K562 (cell line): Measurements from ENCODE around the gene ASB12. TPM values are rescaled to one million over a fixed set of nuclear protein-coding genes. Genes with fewer than 3 reads are reported as not detected.
A peak's percentile ranks its signal among the peaks of the same experiment; 100 is the strongest.

Source experiments
- BACH1 ChIP-seq: fragments of 200-800 bp; sonication (Bioruptor generic); IDR thresholded peaks from 2 replicates; pipeline ENCODE4 v1.6.1; 2016; ENCODE audit warnings: missing genetic modification characterization, missing compliant biosample characterization
- CHD2 ChIP-seq: IDR thresholded peaks from 2 replicates; pipeline ENCODE4 v1.6.1; 2011; ENCODE audit warnings: low read depth, low read length
- MAZ ChIP-seq, 2 experiments: fragments of 450-650 bp in 1 of 2; sonication (generic) in 1 of 2; formaldehyde crosslinking; IDR thresholded peaks in 1 of 2; conservative IDR thresholded peaks in 1 of 2; 2 replicates each; pipeline versions ENCODE4 v1.4.0 to v1.5.0; 2020; ENCODE audit warnings: mild to moderate bottlenecking in 1 of 2, missing genetic modification reagents in 1 of 2
- MNT ChIP-seq, 2 experiments: fragments of 450-650 bp; conservative IDR thresholded peaks; 2 replicates each; pipeline ENCODE4 v1.6.1; 2017; ENCODE audit warnings: mild to moderate bottlenecking in 2 of 2, moderate library complexity in 2 of 2
- MYC ChIP-seq, 2 experiments: fragments of 250-450 bp in 1 of 2; sonication (Bioruptor Pico) in 1 of 2; IDR thresholded peaks; 2 replicates each; pipeline versions ENCODE4 v1.5.1 to v1.6.1; 2012 to 2021; ENCODE audit warnings: low read depth in 2 of 2, borderline replicate concordance in 1 of 2, improper control_type of control experiment in 1 of 2, low read length in 1 of 2, mild to moderate bottlenecking in 1 of 2, moderate library complexity in 1 of 2
- RBM25 ChIP-seq: fragments of 200-400 bp; formaldehyde crosslinking; IDR thresholded peaks from 2 replicates; pipeline ENCODE4 v1.6.1; 2018; ENCODE audit warnings: low read length, low read depth, moderate library complexity; ENCODE audit not compliant: severe bottlenecking
- REST ChIP-seq, 2 experiments: fragments of 450-650 bp; formaldehyde crosslinking in 1 of 2; IDR thresholded peaks; 2 replicates each; pipeline versions ENCODE4 v1.4.0 to v1.6.1; 2014 to 2020; ENCODE audit warnings: mild to moderate bottlenecking in 2 of 2, borderline replicate concordance in 1 of 2, low read depth in 1 of 2
- TARDBP ChIP-seq: fragments of 450-650 bp; IDR thresholded peaks from 2 replicates; pipeline ENCODE4 v1.6.1; 2016
- VEZF1 ChIP-seq: fragments of 200-800 bp; sonication (Bioruptor generic); IDR thresholded peaks from 2 replicates; pipeline ENCODE4 v1.6.1; 2017; ENCODE audit warnings: missing genetic modification characterization, missing compliant biosample characterization
- ZBTB1 ChIP-seq: sonication (generic); formaldehyde crosslinking; IDR thresholded peaks from 2 replicates; pipeline ENCODE4 v1.8.1; 2023; ENCODE audit warnings: missing genetic modification reagents, low read depth, mild to moderate bottlenecking, borderline replicate concordance
- ZFPM2 ChIP-seq: fragments of 250-450 bp; sonication (Bioruptor Pico); IDR thresholded peaks from 2 replicates; pipeline ENCODE4 v1.5.1; 2022; ENCODE audit warnings: mild to moderate bottlenecking
- ZNF740 ChIP-seq, 3 experiments: fragments of 200-800 bp in 1 of 3; sonication (Bioruptor generic) in 1 of 3; sonication (generic) in 1 of 3; formaldehyde crosslinking in 1 of 3; IDR thresholded peaks; 2 replicates each; pipeline versions ENCODE4 v1.6.1 to v1.8.0; 2016 to 2022; ENCODE audit warnings: mild to moderate bottlenecking in 2 of 3, missing compliant biosample characterization in 2 of 3, missing genetic modification characterization in 2 of 3, missing genetic modification reagents in 1 of 3
- polyA plus RNA-seq, 8 experiments: library from polyadenylated mRNA; depleted of rRNA in 4 of 8; stranded (reverse) in 5 of 8; unstranded in 3 of 8; fragments of >200 nt; fragmentation: Nextera tagmentation in 2 of 8; fragmentation: Illumina TruSeq in 1 of 8; extraction: Ambion mirVana in 2 of 8; extraction: Trizol in 1 of 8; gene quantifications; 2 replicates each; pipeline versions ENCODE4 v1.2.1 to v1.2.3, GENCODE V29; 2011 to 2014; ENCODE audit warnings: inconsistent platforms in 1 of 8, missing spikeins in 1 of 8
- total RNA-seq, 7 experiments: library from RNA; depleted of rRNA in 6 of 7; stranded (reverse); fragments of >200 nt in 6 of 7; fragmentation: Illumina TruSeq in 2 of 7; extraction: Trizol in 2 of 7; gene quantifications; 2 replicates each; pipeline versions ENCODE4 v1.2.1 to v1.2.3, GENCODE V29; 2011 to 2021; ENCODE audit warnings: low replicate concordance in 1 of 7

The ASB12 gene
- total and polyA plus RNA-seq, 9 of the 15 experiments (the other 6 are each of a cell fraction or from before 2014, with no cell fraction given): 0.14 to 0.70 (median 0.33) TPM; not detected in 2

GRCh38 chrX:64205735-64206501, 24.5 kb downstream of the ASB12 start (continued):
- TF ChIP-seq RBM25 (peak; percentile 55), MYC (IDR thresholded peaks at IDR 0.05; ENCODE audit: low read depth, low read length) (peak; percentile 12; the same call in 1 of the 2 replicates), MYC (CRISPR knock-in tag; IDR thresholded peaks at IDR 0.05; ENCODE audit: borderline replicate concordance, low read depth) (no peak), REST (IDR thresholded peaks at IDR 0.05; ENCODE audit: borderline replicate concordance) (peak; percentile 49), REST (CRISPR knock-in tag; IDR thresholded peaks at IDR 0.05; ENCODE audit: low read depth) (no peak), ZBTB1 (CRISPR knock-in tag) (no peak), BACH1 (tag) (no peak), MNT (conservative IDR thresholded peaks at IDR 0.05) (peak in 1 of 2 experiments; percentile 63; a peak in 3 of 4 replicates), TARDBP (no peak), MAZ (CRISPR knock-in tag; conservative IDR thresholded peaks at IDR 0.05 in 1 of 2, IDR thresholded peaks at IDR 0.05 in 1 of 2) (peak; percentile 49 to 54; a peak in 1 of 4 replicates), ZNF740 (CRISPR knock-in tag; IDR thresholded peaks at IDR 0.05) (no peak), ZNF740 (tag; IDR thresholded peaks at IDR 0.05) (peak in 1 of 2 experiments; percentile 46; a peak in 1 of 4 replicates), ZFPM2 (CRISPR knock-in tag) (no peak), VEZF1 (CRISPR knock-in tag) (peak; percentile 70; the same call in 1 of the 2 replicates), CHD2 (peak; percentile 70)
